Glutamatergic neuron (in vitro differentiated cells): ENCODE data around the gene C4orf50. TPM values are rescaled to one million over a fixed set of nuclear protein-coding genes. Genes with fewer than 3 reads are reported as not detected.
A peak's percentile ranks its signal among the peaks of the same experiment; 100 is the strongest.

Experiments
- DNase-seq: peaks from one replicate; pipeline ENCODE4 v3.0.0; 2022
- H3K27ac Mint-ChIP-seq: one replicate; pipeline ENCODE4 v1.8.0; 2020; ENCODE audit warnings: mild to moderate bottlenecking, mixed read lengths, inconsistent platforms; ENCODE audit not compliant: unreplicated experiment
- H3K27me3 Mint-ChIP-seq: one replicate; pipeline ENCODE4 v1.8.0; 2020; ENCODE audit warnings: mild to moderate bottlenecking, moderate library complexity, mixed read lengths, inconsistent platforms; ENCODE audit not compliant: unreplicated experiment
- H3K36me3 Mint-ChIP-seq: one replicate; pipeline ENCODE4 v1.8.0; 2020; ENCODE audit warnings: mild to moderate bottlenecking, mixed read lengths, inconsistent platforms; ENCODE audit not compliant: unreplicated experiment
- H3K4me1 Mint-ChIP-seq: one replicate; pipeline ENCODE4 v1.8.0; 2020; ENCODE audit warnings: mild to moderate bottlenecking, low read depth, mixed read lengths, inconsistent platforms; ENCODE audit not compliant: unreplicated experiment
- H3K4me3 Mint-ChIP-seq: one replicate; pipeline ENCODE4 v1.8.0; 2020; ENCODE audit warnings: mild to moderate bottlenecking, mixed read lengths, inconsistent platforms; ENCODE audit not compliant: unreplicated experiment
- H3K9me3 Mint-ChIP-seq: one replicate; pipeline ENCODE4 v1.8.0; 2020; ENCODE audit warnings: mild to moderate bottlenecking, moderate library complexity, mixed read lengths, inconsistent platforms; ENCODE audit not compliant: unreplicated experiment
- CTCF ChIP-seq: fragments of 200-600 bp; sonication (generic); IDR thresholded peaks from one replicate; pipeline ENCODE4 v1.5.0; 2021; ENCODE audit not compliant: partially characterized antibody, unreplicated experiment
- total RNA-seq: library from RNA; stranded (reverse); fragmentation: NEBNext Ultra II Directional; extraction: Animal tissue kit (Norgen Biotek cat#: 25700); gene quantifications from one replicate; pipeline ENCODE4 v1.2.1, GENCODE V29; 2021; ENCODE audit not compliant: unreplicated experiment

Gene C4orf50
- total RNA-seq, 1 donor from 2014 or later = 0.56 TPM

- TF ChIP-seq CTCF = peak; percentile 7
- H3K9me3 Mint-ChIP-seq = peaks cover 5% of the 10 kb centered on the region
- peaks cover 8% of the 10 kb centered on the region for H3K36me3 Mint-ChIP-seq
- DNase-seq = no peak
- H3K27me3 Mint-ChIP-seq = peaks cover 4% of the 10 kb centered on the region
- H3K4me3 Mint-ChIP-seq = no peak overlapping the region
- H3K4me1 Mint-ChIP-seq = peaks cover 5% of the 10 kb centered on the region
- no peak overlapping the region for H3K27ac Mint-ChIP-seq
Measured at GRCh38 chr4:5980436-5981155, 37.6 kb downstream of the C4orf50 start.

- Mint-ChIP-seq H3K4me3 (no peak overlapping the region), H3K36me3 (peaks cover 8% of the 10 kb centered on the region), H3K27me3 (peaks cover 4% of the 10 kb centered on the region), H3K4me1 (peaks cover 5% of the 10 kb centered on the region), H3K9me3 (peaks cover 3% of the 10 kb centered on the region), H3K27ac (no peak overlapping the region)
- TF ChIP-seq CTCF = peak; percentile 46
- peak; percentile 91 for DNase-seq
Measured at GRCh38 chr4:5979981-5980380, 38.2 kb downstream of the C4orf50 start.

- Mint-ChIP-seq H3K4me3 (no peak overlapping the region), H3K9me3 (peaks cover 1% of the 10 kb centered on the region), H3K27ac (no peak overlapping the region), H3K27me3 (peaks cover 2% of the 10 kb centered on the region), H3K36me3 (no peaks in the 10 kb centered on the region), H3K4me1 (peaks cover 10% of the 10 kb centered on the region)
- DNase-seq = no peak
- no peak for TF ChIP-seq CTCF
Measured at GRCh38 chr4:5976921-5977320, 41.3 kb downstream of the C4orf50 start.

- Mint-ChIP-seq H3K9me3 (peaks cover 3% of the 10 kb centered on the region), H3K4me3 (no peak overlapping the region)
- TF ChIP-seq CTCF = no peak
Measured at GRCh38 chr4:5976431-5976830, 41.8 kb downstream of the C4orf50 start.

GRCh38 chr4:5974321-5974720 lies 43.9 kb downstream of the C4orf50 start:
- TF ChIP-seq CTCF = no peak
- H3K36me3 Mint-ChIP-seq = peaks cover 5% of the 10 kb centered on the region

More at GRCh38 chr4:5976431-5976830, 41.8 kb downstream of the C4orf50 start:
- no peak overlapping the region for H3K27ac Mint-ChIP-seq
- peaks cover 2% of the 10 kb centered on the region for H3K27me3 Mint-ChIP-seq
- H3K4me1 Mint-ChIP-seq = peaks cover 14% of the 10 kb centered on the region
- no peak for DNase-seq
- H3K36me3 Mint-ChIP-seq = peaks cover 3% of the 10 kb centered on the region

More at GRCh38 chr4:5974321-5974720, 43.9 kb downstream of the C4orf50 start:
- H3K4me1 Mint-ChIP-seq = peaks cover 22% of the 10 kb centered on the region
- H3K27ac Mint-ChIP-seq = no peak overlapping the region
- H3K4me3 Mint-ChIP-seq = no peak overlapping the region
- no peak for DNase-seq
- peaks cover 6% of the 10 kb centered on the region for H3K9me3 Mint-ChIP-seq
- H3K27me3 Mint-ChIP-seq = peaks cover 2% of the 10 kb centered on the region
